GM23248 (cell line): ENCODE results near the gene PIK3R4. TPM values are rescaled to one million over a fixed set of nuclear protein-coding genes. Genes with fewer than 3 reads are reported as not detected.

Experiments
- DNase-seq: peaks from one replicate; pipeline ENCODE4 v3.0.0-alpha.2; 2015
- H2AFZ ChIP-seq: fragments of 200-600 bp; sonication (generic); 2 replicates; pipeline ENCODE4 v1.6.1; 2016; ENCODE audit warnings: antibody characterized with exemption
- H3F3A ChIP-seq: fragments of 200-600 bp; sonication (generic); 2 replicates; pipeline ENCODE4 v1.6.1; 2016; ENCODE audit warnings: mild to moderate bottlenecking, antibody characterized with exemption, mixed run types; ENCODE audit not compliant: insufficient read depth
- H3K27ac ChIP-seq: fragments of 200-600 bp; sonication (generic); 2 replicates; pipeline ENCODE4 v1.5.1; 2016; ENCODE audit warnings: mild to moderate bottlenecking
- H3K27me3 ChIP-seq: fragments of 200-600 bp; sonication (generic); replicated peaks from 2 replicates; pipeline ENCODE4 v1.6.1; 2016; ENCODE audit warnings: mild to moderate bottlenecking; ENCODE audit not compliant: insufficient read depth
- H3K36me3 ChIP-seq: fragments of 200-600 bp; sonication (generic); 2 replicates; pipeline ENCODE4 v1.6.1; 2016; ENCODE audit warnings: low read depth, mild to moderate bottlenecking
- H3K4me1 ChIP-seq: fragments of 200-600 bp; sonication (generic); 2 replicates; pipeline ENCODE4 v1.6.1; 2016; ENCODE audit warnings: mild to moderate bottlenecking; ENCODE audit not compliant: insufficient read depth
- H3K4me2 ChIP-seq: fragments of 200-600 bp; sonication (generic); one replicate; pipeline ENCODE4 v1.6.1; 2016; ENCODE audit warnings: mild to moderate bottlenecking; ENCODE audit not compliant: unreplicated experiment
- H3K4me3 ChIP-seq: fragments of 200-600 bp; sonication (generic); 2 replicates; pipeline ENCODE4 v1.5.1; 2016; ENCODE audit warnings: mild to moderate bottlenecking
- H3K79me2 ChIP-seq: fragments of 200-600 bp; sonication (generic); 2 replicates; pipeline ENCODE4 v1.6.1; 2016; ENCODE audit warnings: mild to moderate bottlenecking; ENCODE audit not compliant: insufficient read depth
- H3K9ac ChIP-seq: fragments of 200-600 bp; sonication (generic); 2 replicates; pipeline ENCODE4 v1.6.1; 2016; ENCODE audit warnings: mild to moderate bottlenecking
- H3K9me2 ChIP-seq: fragments of 200-600 bp; sonication (generic); 2 replicates; pipeline ENCODE4 v1.6.1; 2016; ENCODE audit warnings: mixed run types, mild to moderate bottlenecking, moderate library complexity; ENCODE audit not compliant: insufficient read depth
- H3K9me3 ChIP-seq: fragments of 200-600 bp; sonication (generic); one replicate; pipeline ENCODE4 v1.6.1; 2017; ENCODE audit warnings: low read depth
- H4K20me1 ChIP-seq: fragments of 200-600 bp; sonication (generic); 2 replicates; pipeline ENCODE4 v1.6.0; 2016; ENCODE audit not compliant: insufficient read depth
- EZH2 ChIP-seq: fragments of 200-600 bp; sonication (generic); IDR thresholded peaks from 2 replicates; pipeline ENCODE4 v1.6.1; 2018; ENCODE audit warnings: antibody characterized with exemption, mild to moderate bottlenecking; ENCODE audit not compliant: insufficient read depth, poor library complexity, severe bottlenecking
- EZH2phosphoT487 ChIP-seq: fragments of 200-600 bp; sonication (generic); IDR thresholded peaks from 2 replicates; pipeline ENCODE4 v1.6.1; 2018; ENCODE audit warnings: antibody characterized with exemption, moderate library complexity, mild to moderate bottlenecking, low read depth; ENCODE audit not compliant: insufficient read depth
- WGBS, 2 experiments: methylation state at CpG; one replicate each; pipeline ENCODE4 v1.1.6; 2015 to 2017; ENCODE audit warnings: low lambda C conversion rate in 2 of 2, low coverage in 1 of 2; ENCODE audit errors: missing lambda C conversion rate in 2 of 2; 5-methylcytosine and 5-hydroxymethylcytosine counted together
- in situ Hi-C: fragments of 300-500 bp; cut with MboI; formaldehyde crosslinking; loops from 2 replicates; pipeline ENCODE4 v1.15.0; 2020
- polyA plus RNA-seq: library from polyadenylated mRNA; unstranded; fragments of >200 nt; fragmentation: Nextera tagmentation; extraction: Ambion mirVana; gene quantifications from 2 replicates; pipeline ENCODE4 v1.2.1, GENCODE V29; 2016
- total RNA-seq: library from RNA; depleted of rRNA; stranded (reverse); fragments of >200 nt; shearing (Covaris generic); gene quantifications from 2 replicates; pipeline ENCODE4 v1.2.3, GENCODE V29; 2014

The PIK3R4 gene
- total and polyA plus RNA-seq, 2 experiments from 2014 or later, result 19.1 to 20.1 TPM

- H3F3A ChIP-seq, result no peaks in the 10 kb centered on the region
- DNase-seq, result no peak
- H3K36me3 ChIP-seq, result no peaks in the 10 kb centered on the region
- no peaks in the 10 kb centered on the region for H3K4me1 ChIP-seq
- no peak for TF ChIP-seq EZH2phosphoT487
- no peak for TF ChIP-seq EZH2
- no peak overlapping the region for H2AFZ ChIP-seq
- H4K20me1 ChIP-seq, result no peaks in the 10 kb centered on the region
- no peaks in the 10 kb centered on the region for H3K79me2 ChIP-seq
- WGBS, 2 experiments, result 51 to 54% methylated on average over 6 of the region's 6 CpGs
- H3K9me3 ChIP-seq, result no peaks in the 10 kb centered on the region
- no peak overlapping the region for H3K9ac ChIP-seq
- no peaks in the 10 kb centered on the region for H3K9me2 ChIP-seq
- no peak overlapping the region for H3K4me2 ChIP-seq
- no peak overlapping the region for H3K27ac ChIP-seq
- peaks cover 4% of the 10 kb centered on the region; the same call in 1 of the 2 replicates for H3K27me3 ChIP-seq
- H3K4me3 ChIP-seq, result no peak overlapping the region
- in situ Hi-C loops, result no loop called here
These were observed 40.9 kb upstream of the PIK3R4 start for GRCh38 chr3:130787422-130788068.

DNA sequence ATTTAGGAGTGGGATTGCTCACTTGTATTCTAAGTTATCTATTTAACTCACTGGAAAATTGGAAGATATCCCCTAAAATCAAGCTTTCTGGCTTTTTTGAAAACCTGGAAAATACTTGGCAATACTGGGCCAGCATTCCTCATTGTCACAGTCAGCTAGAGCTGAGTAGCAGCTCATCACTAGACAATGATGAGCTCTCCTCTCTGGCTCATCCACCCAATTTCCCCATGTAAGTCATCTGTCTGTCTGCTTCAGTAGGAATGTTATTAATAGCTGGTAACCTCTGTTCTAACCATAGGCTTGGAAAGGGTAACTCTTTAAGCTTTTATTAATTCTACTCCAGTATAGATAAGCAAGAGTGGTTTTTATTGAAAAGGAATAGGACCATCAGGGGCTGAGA is 39.7 kb upstream of the PIK3R4 start:
- H3K4me2 ChIP-seq, result no peak overlapping the region

GRCh38 chr3:130783629-130784028 is 37.0 kb upstream of the PIK3R4 start:
- Histone ChIP-seq H2AFZ (no peak overlapping the region), H3K9me2 (no peaks in the 10 kb centered on the region), H3K4me3 (no peak overlapping the region), H3K9me3 (no peaks in the 10 kb centered on the region), H3K36me3 (no peaks in the 10 kb centered on the region), H3K4me1 (no peaks in the 10 kb centered on the region), H3F3A (no peaks in the 10 kb centered on the region), H3K79me2 (no peaks in the 10 kb centered on the region), H4K20me1 (no peaks in the 10 kb centered on the region), H3K27ac (no peak overlapping the region), H3K27me3 (no peaks in the 10 kb centered on the region; the same call in 1 of the 2 replicates), H3K4me2 (no peak overlapping the region), H3K9ac (no peak overlapping the region)
- in situ Hi-C loops, result no loop called here
- WGBS, 2 experiments, result 65 to 89% methylated on average over 3 of the region's 3 CpGs
- no peak for DNase-seq
- no peak for TF ChIP-seq EZH2phosphoT487
- no peak for TF ChIP-seq EZH2

More for the DNA sequence above, 39.7 kb upstream of the PIK3R4 start:
- H3K9me3 ChIP-seq, result no peaks in the 10 kb centered on the region
- H3K9me2 ChIP-seq, result no peaks in the 10 kb centered on the region
- peak; percentile 10 for DNase-seq
- in situ Hi-C loops, result no loop called here
- H3K9ac ChIP-seq, result no peak overlapping the region
- no peak overlapping the region for H2AFZ ChIP-seq
- H3K27ac ChIP-seq, result no peak overlapping the region
- H3K4me1 ChIP-seq, result no peaks in the 10 kb centered on the region
- TF ChIP-seq EZH2 (no peak), EZH2phosphoT487 (no peak)
- H3K36me3 ChIP-seq, result no peaks in the 10 kb centered on the region
- H4K20me1 ChIP-seq, result no peaks in the 10 kb centered on the region
- H3K27me3 ChIP-seq, result peaks cover 4% of the 10 kb centered on the region; the same call in 1 of the 2 replicates
- no peaks in the 10 kb centered on the region for H3F3A ChIP-seq
- no peak overlapping the region for H3K4me3 ChIP-seq
- H3K79me2 ChIP-seq, result no peaks in the 10 kb centered on the region

DNA sequence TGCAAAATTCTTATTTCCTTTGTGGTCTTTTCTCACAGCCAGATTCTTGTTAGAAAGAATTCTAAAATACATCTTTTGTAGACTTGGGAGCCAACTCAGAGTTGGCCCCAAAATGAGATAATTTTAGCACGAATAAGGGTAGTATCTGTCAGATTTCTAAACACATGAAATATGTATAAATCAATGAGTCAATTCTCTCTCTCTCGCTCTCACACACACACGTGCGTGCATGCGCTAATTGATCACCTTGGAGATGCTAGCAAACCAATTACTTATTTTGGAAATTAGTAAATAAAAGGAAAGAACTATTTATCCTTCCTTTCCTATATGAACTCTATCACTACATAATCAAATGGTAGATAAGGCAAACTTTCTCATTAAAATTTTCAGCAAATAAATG is 32.9 kb upstream of the PIK3R4 start:
- Histone ChIP-seq H3K27ac (no peak overlapping the region), H4K20me1 (no peaks in the 10 kb centered on the region), H3K4me1 (no peaks in the 10 kb centered on the region), H3K4me2 (no peak overlapping the region), H3K79me2 (no peaks in the 10 kb centered on the region), H3K9me2 (no peaks in the 10 kb centered on the region), H3K27me3 (peaks cover 7% of the 10 kb centered on the region), H2AFZ (no peak overlapping the region), H3K9ac (no peak overlapping the region), H3K36me3 (no peaks in the 10 kb centered on the region), H3K9me3 (no peaks in the 10 kb centered on the region), H3K4me3 (no peak overlapping the region), H3F3A (no peaks in the 10 kb centered on the region)
- WGBS, 2 experiments, result 29 to 41% methylated on average over 5 of the region's 5 CpGs
- no peak for TF ChIP-seq EZH2phosphoT487
- TF ChIP-seq EZH2, result no peak
- DNase-seq, result no peak
- in situ Hi-C loops, result no loop called here

GRCh38 chr3:130779031-130779430 is 32.4 kb upstream of the PIK3R4 start:
- Histone ChIP-seq H3K4me3 (no peak overlapping the region), H3K27ac (no peak overlapping the region), H3K27me3 (peaks cover 7% of the 10 kb centered on the region), H4K20me1 (no peaks in the 10 kb centered on the region), H3K4me1 (no peaks in the 10 kb centered on the region), H3K4me2 (no peak overlapping the region), H3F3A (no peaks in the 10 kb centered on the region), H3K36me3 (no peaks in the 10 kb centered on the region), H3K79me2 (no peaks in the 10 kb centered on the region), H3K9me2 (no peaks in the 10 kb centered on the region), H2AFZ (no peak overlapping the region), H3K9me3 (no peaks in the 10 kb centered on the region), H3K9ac (no peak overlapping the region)
- TF ChIP-seq EZH2, result no peak
- no peak for TF ChIP-seq EZH2phosphoT487
- in situ Hi-C loops, result no loop called here
- whole genome bisulfite sequencing, 2 experiments, result 10 to 14% methylated on average over 1 of the region's 1 CpG
- no peak for DNase-seq
